GM18526 (cell line): Measurements from ENCODE around the gene SCNN1G.

Source experiments
- POLR2A ChIP-seq: IDR thresholded peaks from 3 replicates; pipeline ENCODE4 v1.6.1; 2011; ENCODE audit not compliant: insufficient read length; ENCODE audit errors: extremely low read depth

SCNN1G gene

GRCh38 chr16:23182679-23183542 is at the start of gene SCNN1G:
SCNN1G (plus strand) TSS chr16:23182745; CDS start chr16:23186272, 3,527 bp downstream.
- TF ChIP-seq POLR2A = no peak

GRCh38 chr16:23132775-23133463 is 49.6 kb upstream of the SCNN1G start:
- TF ChIP-seq POLR2A = no peak

- TF ChIP-seq POLR2A = no peak
Measured at GRCh38 chr16:23134274-23134673, 48.3 kb upstream of the SCNN1G start.

- TF ChIP-seq POLR2A = no peak
Measured at GRCh38 chr16:23137256-23137655, 45.3 kb upstream of the SCNN1G start.

GRCh38 chr16:23137818-23138217 is 44.7 kb upstream of the SCNN1G start:
- TF ChIP-seq POLR2A = no peak

GRCh38 chr16:23140107-23140506 is 42.4 kb upstream of the SCNN1G start:
- no peak for TF ChIP-seq POLR2A

- TF ChIP-seq POLR2A = no peak
Measured at GRCh38 chr16:23141033-23141432, 41.5 kb upstream of the SCNN1G start.

GRCh38 chr16:23141500-23141899 is 41.0 kb upstream of the SCNN1G start:
- TF ChIP-seq POLR2A = no peak

GRCh38 chr16:23141959-23142740 is 40.4 kb upstream of the SCNN1G start:
- TF ChIP-seq POLR2A = no peak

GRCh38 chr16:23143391-23143790 is 39.2 kb upstream of the SCNN1G start:
- TF ChIP-seq POLR2A = no peak

- no peak for TF ChIP-seq POLR2A
Measured at GRCh38 chr16:23145186-23145585, 37.4 kb upstream of the SCNN1G start.

GRCh38 chr16:23145608-23146007 is 36.9 kb upstream of the SCNN1G start:
- TF ChIP-seq POLR2A = no peak

- TF ChIP-seq POLR2A = no peak
Measured at GRCh38 chr16:23146877-23147601, 35.5 kb upstream of the SCNN1G start.

GRCh38 chr16:23147666-23148065 is 34.9 kb upstream of the SCNN1G start:
- TF ChIP-seq POLR2A = no peak

- TF ChIP-seq POLR2A = no peak
Measured at GRCh38 chr16:23148166-23148512, 34.4 kb upstream of the SCNN1G start.
